ENCODE measurements around the gene AOPEP.
"Not testable (repeated sequence)": the region's sequence is repeated elsewhere in the genome, so short reads cannot be mapped to it uniquely, and the experiment has no call there.

AOPEP gene

GRCh38 chr9:94923326-94924089 is 197.0 kb downstream of the AOPEP start:
- no peak for DNase-seq

GRCh38 chr9:94925751-94926430 is 199.4 kb downstream of the AOPEP start:
- no peak for DNase-seq

- no peak for DNase-seq
These were observed 199.9 kb downstream of the AOPEP start for GRCh38 chr9:94926431-94926800.

GRCh38 chr9:94927048-94927761 is 200.7 kb downstream of the AOPEP start:
- no peak for DNase-seq

- no peak for DNase-seq
These were observed 201.5 kb downstream of the AOPEP start for GRCh38 chr9:94927762-94928670.

- DNase-seq: no peak
These were observed 202.3 kb downstream of the AOPEP start for GRCh38 chr9:94928691-94929368.

GRCh38 chr9:94929369-94929756 is 202.9 kb downstream of the AOPEP start:
- DNase-seq: no peak

- DNase-seq: no peak
These were observed 204.6 kb downstream of the AOPEP start for GRCh38 chr9:94931036-94931633.

GRCh38 chr9:94931740-94932139 is 205.2 kb downstream of the AOPEP start:
- no peak for DNase-seq

- no peak for DNase-seq
These were observed 206.4 kb downstream of the AOPEP start for GRCh38 chr9:94932652-94933510.

GRCh38 chr9:94933511-94933828 is 207.0 kb downstream of the AOPEP start:
- DNase-seq: no peak

- no peak for DNase-seq
These were observed 208.4 kb downstream of the AOPEP start for GRCh38 chr9:94934816-94935328.

- DNase-seq: no peak
These were observed 208.9 kb downstream of the AOPEP start for GRCh38 chr9:94935396-94935795.

- no peak for DNase-seq
These were observed 209.9 kb downstream of the AOPEP start for GRCh38 chr9:94936419-94936818.

GRCh38 chr9:94937214-94937903 is 210.9 kb downstream of the AOPEP start:
- DNase-seq: peak; percentile 46

GRCh38 chr9:94938384-94938783 is 211.9 kb downstream of the AOPEP start:
- no peak for DNase-seq

- not testable (repeated sequence) for DNase-seq
These were observed 213.8 kb downstream of the AOPEP start for GRCh38 chr9:94940296-94940695.

- peak; percentile 27 for DNase-seq
These were observed 214.8 kb downstream of the AOPEP start for GRCh38 chr9:94941211-94941875.

GRCh38 chr9:94944626-94945025 is 218.1 kb downstream of the AOPEP start:
- DNase-seq: no peak
